ENCODE data around the gene LHB.
"Not testable (repeated sequence)": the region's sequence is repeated elsewhere in the genome, so short reads cannot be mapped to it uniquely, and the experiment has no call there.

Gene LHB

DNA sequence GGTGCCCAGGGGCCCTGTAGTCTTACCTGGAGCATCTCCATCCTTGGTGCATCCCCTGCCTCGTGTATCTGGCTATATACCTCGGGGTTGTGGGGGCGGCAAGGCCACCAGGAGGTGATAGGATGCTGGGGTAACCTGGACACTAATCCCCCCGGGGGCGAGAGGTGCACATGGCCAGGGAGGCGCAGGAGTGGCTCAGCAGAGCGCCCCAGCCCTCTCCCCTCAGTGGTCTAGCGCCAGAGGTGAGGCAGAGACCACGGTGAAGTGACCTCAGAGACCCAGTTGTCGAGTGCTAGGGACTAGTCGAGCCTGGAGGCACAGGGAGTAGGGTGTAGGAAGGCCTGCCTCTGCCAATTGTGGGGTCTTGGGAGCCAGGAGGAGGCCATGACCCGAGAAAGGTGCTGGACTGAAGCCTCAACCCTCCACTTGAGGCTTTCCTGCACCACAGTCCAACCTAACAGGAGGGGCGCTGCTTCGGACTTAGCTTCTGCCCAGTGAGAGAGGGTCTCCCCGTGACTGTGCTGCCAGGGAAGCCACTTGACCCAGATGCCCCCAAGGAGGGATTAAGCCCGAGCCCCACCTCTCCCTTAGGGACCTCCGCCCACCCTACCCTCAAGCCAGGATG, at the start of gene LHB:
TSS of gene LHB (minus strand) at position 51 of the 625 bp plus-strand sequence. CDS start at position 41, 10 bp downstream.
- no peak for DNase-seq (ENCODE audit: low read depth)

GRCh38 chr19:49065905-49066512, 49.1 kb upstream of the LHB start:
- DNase-seq (ENCODE audit: low read depth), result no peak

DNA sequence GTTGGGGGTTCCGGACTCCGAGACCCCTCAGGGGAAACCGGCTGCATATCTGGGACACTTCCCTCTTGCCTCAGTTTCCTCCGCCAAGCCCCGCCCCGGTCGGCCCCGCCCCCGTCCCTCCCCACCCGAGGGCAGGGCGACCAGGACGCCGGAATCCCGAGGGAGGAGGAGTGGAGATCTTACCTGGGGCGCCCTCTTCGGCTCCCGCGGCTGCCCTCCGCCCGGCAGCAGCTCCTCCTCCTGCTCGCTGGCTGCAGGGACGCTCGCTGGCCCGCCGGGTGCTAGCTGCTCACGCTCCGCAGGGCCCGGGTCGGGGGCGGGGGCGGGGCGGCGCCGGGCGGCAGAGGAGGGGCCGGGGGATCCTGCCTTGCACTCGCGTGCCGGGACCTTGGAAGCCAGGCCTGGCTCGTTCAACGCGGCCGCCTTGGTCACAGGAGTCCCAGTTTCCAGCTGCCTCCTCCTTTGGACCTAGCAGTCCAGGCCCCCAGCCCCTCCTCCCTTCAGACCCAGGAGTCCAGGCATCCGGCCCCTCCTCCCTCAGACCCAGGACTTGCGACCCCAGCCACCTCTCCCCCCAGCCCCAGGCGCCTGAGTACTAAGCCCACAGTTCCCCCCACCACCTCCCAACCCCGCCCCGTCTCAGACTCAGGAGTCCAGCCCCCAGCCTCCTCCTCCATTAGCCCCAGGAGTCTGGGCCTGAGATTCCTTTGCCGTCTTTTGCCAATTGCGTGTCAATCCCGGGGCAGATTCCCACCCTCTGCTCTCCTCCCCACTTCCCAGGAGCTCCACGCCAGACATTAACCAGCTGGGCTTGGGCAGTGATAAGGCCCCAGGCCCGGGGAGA, 48.1 kb upstream of the LHB start, which contains the start of gene NTF4:
TSS of gene NTF4 (minus strand) at position 51 of the 844 bp plus-strand sequence. CDS start 2,821 bp downstream, outside the sequence.
- no peak for DNase-seq (ENCODE audit: low read depth)

DNA sequence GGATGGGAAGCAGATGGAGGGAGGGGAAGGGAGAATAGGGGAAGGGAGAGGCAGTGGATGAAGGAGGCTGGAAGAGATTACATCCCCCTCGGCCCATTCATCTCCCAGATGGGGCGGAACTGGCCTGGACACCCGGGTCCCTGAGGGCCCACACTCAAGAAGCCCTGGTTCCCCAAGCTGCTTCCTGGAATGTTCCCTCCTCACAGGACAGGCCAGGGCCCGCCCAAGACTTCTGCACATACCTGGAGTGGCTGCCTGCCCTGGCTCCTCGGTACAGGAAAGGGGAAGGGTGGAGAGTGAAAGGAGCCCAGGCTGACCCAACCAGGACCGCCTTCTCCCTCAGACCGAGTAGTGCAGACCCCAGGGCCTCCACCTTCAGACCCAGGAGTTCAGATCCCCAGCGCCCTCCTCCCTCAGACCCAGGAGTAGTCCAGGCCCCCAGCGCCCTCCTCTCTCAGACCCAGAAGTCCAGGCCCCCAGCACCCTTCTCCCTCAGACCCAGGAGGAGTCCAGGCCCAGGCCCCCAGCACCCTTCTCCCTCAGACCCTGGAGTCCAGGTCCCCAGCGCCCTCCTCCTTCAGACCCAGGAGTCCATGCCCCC, 47.2 kb upstream of the LHB start:
- DNase-seq (ENCODE audit: low read depth), result no peak

- no peak for DNase-seq (ENCODE audit: low read depth)
These were observed 44.6 kb upstream of the LHB start for GRCh38 chr19:49061445-49061844.

- DNase-seq (ENCODE audit: low read depth), result no peak
These were observed 44.1 kb upstream of the LHB start for GRCh38 chr19:49061000-49061399.

GRCh38 chr19:49059053-49059452, 42.2 kb upstream of the LHB start:
- no peak for DNase-seq (ENCODE audit: low read depth)

DNA sequence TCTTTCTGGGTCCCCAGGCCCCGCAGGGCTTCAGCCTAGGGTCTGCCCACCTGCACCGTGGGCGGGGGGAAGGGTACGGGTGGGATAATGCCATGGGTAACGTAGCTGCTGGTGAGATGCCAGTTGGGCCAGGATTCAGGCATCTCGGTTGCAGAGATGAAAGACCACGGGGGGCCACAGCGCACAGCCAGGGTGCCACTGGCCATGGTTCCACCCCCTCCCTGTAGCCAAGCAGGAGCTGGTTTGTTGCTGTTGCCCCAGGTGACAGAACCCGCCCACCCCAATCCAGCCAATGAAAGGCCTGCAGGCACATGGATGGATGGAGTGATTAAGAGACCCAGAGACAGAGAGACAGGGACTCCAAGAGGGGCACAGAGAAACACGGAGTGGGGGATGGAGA, 41.7 kb upstream of the LHB start:
- no peak for DNase-seq (ENCODE audit: low read depth)

- DNase-seq (ENCODE audit: low read depth), result no peak
These were observed 40.8 kb upstream of the LHB start, which contains the start of gene CGB7 for GRCh38 chr19:49057636-49058234. CGB7 (minus strand) TSS chr19:49057749; CDS start chr19:49055375, 2,374 bp downstream.

DNA sequence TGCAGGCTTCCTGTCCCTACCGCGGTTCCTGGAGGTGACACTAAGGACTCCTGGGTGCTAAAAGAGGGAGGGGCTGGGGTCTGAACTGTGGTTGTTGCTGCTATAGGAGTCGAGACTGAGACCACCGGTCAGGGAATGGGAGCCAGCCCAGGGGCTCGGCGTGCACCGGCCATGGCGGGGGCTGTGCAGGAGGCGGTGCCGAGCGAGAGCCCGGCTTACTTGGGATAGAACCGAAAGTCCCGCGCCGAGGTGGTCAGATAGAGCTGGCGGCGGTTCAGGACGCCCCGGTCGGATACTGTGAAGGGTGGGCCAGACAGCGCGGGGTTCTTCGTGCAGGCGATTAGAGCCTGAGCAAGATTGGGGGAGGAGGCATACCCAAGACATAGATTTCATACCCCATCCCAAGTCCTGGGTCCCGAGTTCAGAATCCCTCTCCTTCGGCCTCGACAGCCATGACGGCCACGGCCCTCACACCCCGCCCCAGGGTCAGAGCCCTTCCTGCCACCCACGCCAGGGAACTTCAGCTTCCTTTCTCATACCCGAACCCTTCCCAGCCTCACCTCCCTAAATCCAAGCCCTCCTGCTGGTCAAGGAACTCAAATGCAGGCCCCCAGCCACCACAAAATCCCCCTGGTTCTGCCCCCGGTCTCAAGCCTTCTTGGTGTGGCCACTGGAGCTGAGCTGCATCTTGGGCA, 40.2 kb upstream of the LHB start:
- DNase-seq (ENCODE audit: low read depth), result not testable (repeated sequence)

- DNase-seq (ENCODE audit: low read depth), result peak; percentile 38
These were observed 39.4 kb upstream of the LHB start for GRCh38 chr19:49056101-49056901.

GRCh38 chr19:49050376-49051033, 33.6 kb upstream of the LHB start:
- not testable (repeated sequence) for DNase-seq (ENCODE audit: low read depth)

- DNase-seq (ENCODE audit: low read depth), result not testable (repeated sequence)
These were observed 32.9 kb upstream of the LHB start for GRCh38 chr19:49049834-49050233.

DNA sequence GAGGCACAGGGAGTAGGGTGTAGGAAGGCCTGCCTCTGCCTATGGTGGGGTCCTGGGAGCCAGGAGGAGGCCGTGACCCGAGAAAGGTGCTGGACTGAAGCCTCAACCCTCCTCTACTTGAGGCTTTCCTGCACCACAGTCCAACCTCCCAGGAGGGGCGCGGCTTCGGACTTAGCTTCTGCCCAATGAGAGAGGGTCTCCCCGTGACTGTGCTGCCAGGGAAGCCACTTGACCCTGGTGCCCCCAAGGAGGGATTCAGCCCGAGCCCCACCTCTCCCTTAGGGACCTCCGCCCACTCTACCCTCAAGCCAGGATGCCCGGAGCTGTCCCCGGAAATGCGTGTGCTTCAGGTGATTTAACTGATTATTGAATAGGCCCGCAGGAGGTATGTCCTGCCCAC, 32.1 kb upstream of the LHB start, which contains the start of gene CGB8:
TSS of gene CGB8 (minus strand) at position 101 of the 400 bp plus-strand sequence. CDS start 372 bp downstream, outside the sequence.
- DNase-seq (ENCODE audit: low read depth), result not testable (repeated sequence)

GRCh38 chr19:49043548-49043947, 26.7 kb upstream of the LHB start, which contains the start of gene CGB5:
CGB5 (plus strand) TSS chr19:49043848; CDS start chr19:49044210, 362 bp downstream.
- not testable (repeated sequence) for DNase-seq (ENCODE audit: low read depth)

DNA sequence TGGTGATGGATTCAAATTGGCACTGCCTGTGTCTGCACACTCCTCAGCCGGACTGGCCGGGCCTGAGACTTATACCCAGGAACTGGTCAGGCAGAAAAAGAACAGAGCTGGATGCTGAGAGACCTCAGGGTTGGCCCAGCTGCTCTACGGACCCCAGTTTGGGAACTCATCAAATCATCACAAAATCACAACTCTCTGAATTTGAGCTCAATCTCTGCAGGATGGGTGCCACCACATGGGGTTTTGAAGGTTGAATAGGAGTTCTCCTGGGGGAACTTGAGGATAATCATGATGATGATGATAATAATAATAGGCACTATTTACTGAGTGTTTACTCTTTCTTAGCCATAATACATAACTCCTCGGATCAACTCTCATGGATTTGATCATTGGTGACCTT, 25.8 kb upstream of the LHB start:
- not testable (repeated sequence) for DNase-seq (ENCODE audit: low read depth)

GRCh38 chr19:49042177-49042576, 25.3 kb upstream of the LHB start:
- no peak for DNase-seq (ENCODE audit: low read depth)

- not testable (repeated sequence) for DNase-seq (ENCODE audit: low read depth)
These were observed 22.8 kb upstream of the LHB start for GRCh38 chr19:49039736-49040135.

GRCh38 chr19:49038557-49039276, 21.8 kb upstream of the LHB start:
- DNase-seq (ENCODE audit: low read depth), result not testable (repeated sequence)

Data from stimulated activated CD8-positive, alpha-beta memory T cell treated with anti-CD3 and anti-CD28 coated beads, Interleukin-4, amount 100 ng/mL, for 24 hours (primary cell).